Measurements from ENCODE around the gene MKX.

The MKX gene

DNA sequence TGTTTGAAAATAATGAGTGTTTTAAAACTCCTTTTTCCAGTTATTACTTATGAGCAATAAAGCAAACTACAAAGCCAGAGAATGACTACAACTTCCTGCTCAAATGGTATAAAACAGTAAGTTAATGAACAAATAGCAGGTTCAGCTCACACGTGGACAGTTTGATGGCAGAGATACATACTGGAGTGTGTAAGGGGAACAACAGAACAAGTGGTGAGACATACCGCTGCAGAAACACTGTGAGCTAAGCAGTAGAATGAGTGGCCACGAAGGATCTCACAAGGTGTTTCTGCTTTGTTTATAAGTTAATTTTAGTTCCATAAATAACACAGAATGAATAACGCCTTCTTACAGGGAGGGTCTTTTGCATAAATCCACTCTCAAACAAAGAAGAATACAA is 3.0 kb upstream of the MKX start:
- H3K9ac ChIP-seq (ENCODE audit: low read depth, low read length) = no peak overlapping the region
- peaks cover 4% of the 10 kb centered on the region for H3K4me1 ChIP-seq (ENCODE audit: control insufficient read depth, insufficient read depth, low read length)
- H3K9me3 ChIP-seq (ENCODE audit: control insufficient read depth, insufficient read depth, low read length) = no peaks in the 10 kb centered on the region
- no peaks in the 10 kb centered on the region for H3K36me3 ChIP-seq (ENCODE audit: control insufficient read depth, insufficient read depth, low read length)
- H3K27me3 ChIP-seq (ENCODE audit: control insufficient read depth, insufficient read depth, low read length) = peaks cover 81% of the 10 kb centered on the region
- H3K4me3 ChIP-seq (ENCODE audit: low read depth, low read length) = no peak overlapping the region

- Histone ChIP-seq H3K9me3 (ENCODE audit: control insufficient read depth, insufficient read depth, low read length) (no peaks in the 10 kb centered on the region), H3K36me3 (ENCODE audit: control insufficient read depth, insufficient read depth, low read length) (no peaks in the 10 kb centered on the region), H3K4me3 (ENCODE audit: low read depth, low read length) (peak overlapping the region; percentile 65), H3K27me3 (ENCODE audit: control insufficient read depth, insufficient read depth, low read length) (peaks cover 82% of the 10 kb centered on the region), H3K4me1 (ENCODE audit: control insufficient read depth, insufficient read depth, low read length) (peaks cover 4% of the 10 kb centered on the region), H3K9ac (ENCODE audit: low read depth, low read length) (no peak overlapping the region)
Observed at GRCh38 chr10:27747096-27747451, 1.5 kb upstream of the MKX start.

- Histone ChIP-seq H3K9ac (ENCODE audit: low read depth, low read length) (no peak overlapping the region), H3K4me1 (ENCODE audit: control insufficient read depth, insufficient read depth, low read length) (peaks cover 4% of the 10 kb centered on the region), H3K9me3 (ENCODE audit: control insufficient read depth, insufficient read depth, low read length) (no peaks in the 10 kb centered on the region), H3K27me3 (ENCODE audit: control insufficient read depth, insufficient read depth, low read length) (peaks cover 84% of the 10 kb centered on the region), H3K4me3 (ENCODE audit: low read depth, low read length) (peak overlapping the region; percentile 65), H3K36me3 (ENCODE audit: control insufficient read depth, insufficient read depth, low read length) (no peaks in the 10 kb centered on the region)
Observed at GRCh38 chr10:27746397-27747095, 927 bp upstream of the MKX start.

DNA sequence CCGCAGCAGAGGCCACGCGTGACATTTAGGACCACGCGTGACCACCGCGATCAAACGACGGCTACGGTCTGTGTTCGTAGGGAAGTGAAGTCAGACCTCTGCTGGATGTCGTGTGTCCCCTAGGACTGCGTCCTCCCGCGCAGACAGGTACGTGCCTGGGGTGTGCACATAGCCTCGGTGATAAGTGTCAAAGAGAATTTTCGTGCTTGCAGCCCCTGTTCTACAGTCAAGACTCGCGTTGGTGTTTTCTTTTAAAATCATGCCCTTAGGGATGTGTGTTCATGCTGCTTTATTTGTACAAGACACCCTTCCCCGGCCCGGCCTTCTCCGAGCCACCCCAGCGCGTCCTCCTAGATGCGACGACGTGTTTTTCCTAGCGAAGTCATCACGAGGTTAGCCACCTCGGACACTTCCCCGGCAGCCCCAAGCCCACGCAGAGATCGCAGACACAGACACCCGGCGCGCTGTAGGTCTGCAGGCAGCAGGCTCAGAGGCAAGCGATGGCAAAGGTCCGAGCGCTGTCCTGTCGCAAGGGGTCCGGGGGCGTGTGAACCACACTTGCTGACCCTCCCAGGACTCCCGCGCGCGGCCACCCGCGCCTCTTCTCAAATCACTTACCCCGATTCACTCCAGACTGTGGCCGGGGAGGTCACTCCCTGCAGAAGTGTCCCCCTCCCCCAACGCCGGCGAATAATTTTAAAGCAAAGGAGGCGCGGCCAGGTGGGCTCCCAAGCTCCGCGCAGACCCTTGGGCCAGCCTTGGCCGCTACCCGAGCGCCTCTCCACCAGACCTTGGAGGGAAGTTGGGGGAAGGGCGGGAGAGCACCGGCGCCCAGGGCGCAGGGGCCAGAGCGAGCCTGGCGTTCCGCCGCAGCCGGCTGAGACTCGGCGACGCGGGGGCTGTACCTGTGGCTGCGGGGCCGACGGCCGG is 552 bp downstream of the MKX start:
- H3K9me3 ChIP-seq (ENCODE audit: control insufficient read depth, insufficient read depth, low read length) = no peaks in the 10 kb centered on the region
- peaks cover 88% of the 10 kb centered on the region for H3K27me3 ChIP-seq (ENCODE audit: control insufficient read depth, insufficient read depth, low read length)
- peak overlapping the region; percentile 65 for H3K4me3 ChIP-seq (ENCODE audit: low read depth, low read length)
- H3K9ac ChIP-seq (ENCODE audit: low read depth, low read length) = no peak overlapping the region
- H3K4me1 ChIP-seq (ENCODE audit: control insufficient read depth, insufficient read depth, low read length) = peaks cover 6% of the 10 kb centered on the region
- H3K36me3 ChIP-seq (ENCODE audit: control insufficient read depth, insufficient read depth, low read length) = no peaks in the 10 kb centered on the region

DNA sequence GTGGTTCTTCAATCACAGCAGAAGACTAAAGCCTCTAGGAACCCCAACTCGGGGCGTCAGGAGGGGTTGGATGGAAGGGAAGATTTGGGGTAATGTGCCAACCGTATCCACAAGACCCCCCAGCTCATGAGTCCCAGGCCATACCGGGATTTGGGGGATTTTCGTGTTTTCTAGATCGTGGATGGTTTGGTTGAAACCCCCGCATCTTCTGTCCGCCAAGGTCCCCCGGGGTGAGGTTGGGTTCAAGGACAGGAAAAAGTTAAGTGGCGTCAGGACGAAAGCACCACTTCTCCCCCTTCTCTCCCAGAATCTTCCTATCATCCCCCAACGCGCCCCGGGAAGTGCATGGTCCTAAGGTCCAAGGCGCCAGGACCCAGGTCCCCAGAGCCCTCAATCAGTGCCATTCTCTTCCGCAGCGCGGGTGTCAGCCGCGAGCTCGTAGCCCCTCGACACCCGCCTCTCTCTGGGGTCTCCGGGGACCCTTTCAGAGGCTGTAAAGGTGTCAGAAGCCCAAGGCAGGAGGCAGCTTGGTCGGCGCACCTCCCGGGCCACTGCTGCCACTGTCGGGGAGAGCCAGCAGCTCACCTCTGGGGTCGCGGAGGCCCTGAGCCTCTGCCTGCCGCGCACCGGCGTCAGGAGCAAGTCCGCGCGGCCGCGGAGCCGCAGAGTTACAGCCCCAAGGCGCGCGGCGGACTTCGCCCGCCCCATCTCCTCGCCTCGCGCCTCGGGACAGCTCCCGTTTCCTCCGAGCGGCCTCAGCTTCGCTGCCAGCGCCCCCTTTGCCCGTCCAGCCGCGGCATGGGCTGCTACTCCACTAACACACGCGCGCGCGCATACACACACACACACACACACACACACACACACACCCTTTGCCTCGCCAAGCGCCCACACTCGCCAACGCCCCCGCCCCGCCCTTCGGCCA is 1.5 kb downstream of the MKX start:
- Histone ChIP-seq H3K9me3 (ENCODE audit: control insufficient read depth, insufficient read depth, low read length) (no peaks in the 10 kb centered on the region), H3K9ac (ENCODE audit: low read depth, low read length) (no peak overlapping the region), H3K36me3 (ENCODE audit: control insufficient read depth, insufficient read depth, low read length) (no peaks in the 10 kb centered on the region), H3K27me3 (ENCODE audit: control insufficient read depth, insufficient read depth, low read length) (peaks cover 86% of the 10 kb centered on the region), H3K4me1 (ENCODE audit: control insufficient read depth, insufficient read depth, low read length) (peaks cover 6% of the 10 kb centered on the region), H3K4me3 (ENCODE audit: low read depth, low read length) (peak overlapping the region; percentile 76)

DNA sequence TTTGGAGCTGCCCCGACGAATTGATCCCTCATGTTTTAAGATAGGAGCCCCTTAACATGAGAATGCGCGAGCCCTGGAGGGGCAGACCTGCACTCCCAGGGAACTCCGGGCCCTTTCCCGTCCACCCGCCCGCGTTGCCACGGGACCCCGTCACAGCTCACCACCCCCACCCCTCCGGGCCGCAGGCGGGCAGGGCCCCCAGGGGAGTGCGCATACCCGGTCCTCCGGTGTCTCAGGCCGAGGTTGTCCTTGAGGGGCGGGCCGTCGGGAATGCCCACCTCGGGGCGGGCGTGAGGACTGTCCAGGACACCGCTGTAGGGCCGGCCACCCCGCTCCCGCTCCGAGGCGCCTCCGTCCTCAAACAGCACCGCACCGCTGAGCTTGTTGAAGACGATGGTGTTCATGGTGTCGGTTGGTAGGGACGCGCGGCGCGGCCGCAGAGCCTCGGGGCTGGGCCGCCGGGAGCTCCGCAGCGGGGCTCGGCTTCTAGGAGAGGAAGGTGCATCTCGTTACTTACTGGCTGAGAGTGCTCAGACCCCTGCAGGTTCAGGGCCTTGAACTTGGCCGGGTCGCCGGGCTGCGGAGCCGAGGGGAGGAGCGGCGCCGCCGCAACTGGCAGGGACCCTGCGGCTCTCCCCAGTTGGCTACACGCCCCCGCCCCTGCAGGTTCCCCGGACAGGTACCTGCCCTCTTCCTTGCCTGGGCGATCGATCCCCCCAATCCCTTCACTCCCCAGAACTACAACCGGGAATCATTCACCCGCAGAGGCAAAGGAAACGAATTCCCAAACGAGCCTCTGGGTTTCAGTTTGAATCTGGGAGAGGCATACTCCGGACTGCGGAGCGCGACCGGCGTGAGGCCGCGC is 2.4 kb downstream of the MKX start:
- H3K9ac ChIP-seq (ENCODE audit: low read depth, low read length) = peak overlapping the region; percentile 32
- no peaks in the 10 kb centered on the region for H3K36me3 ChIP-seq (ENCODE audit: control insufficient read depth, insufficient read depth, low read length)
- H3K4me1 ChIP-seq (ENCODE audit: control insufficient read depth, insufficient read depth, low read length) = peaks cover 3% of the 10 kb centered on the region
- no peaks in the 10 kb centered on the region for H3K9me3 ChIP-seq (ENCODE audit: control insufficient read depth, insufficient read depth, low read length)
- peak overlapping the region; percentile 76 for H3K4me3 ChIP-seq (ENCODE audit: low read depth, low read length)
- H3K27me3 ChIP-seq (ENCODE audit: control insufficient read depth, insufficient read depth, low read length) = peaks cover 77% of the 10 kb centered on the region

DNA sequence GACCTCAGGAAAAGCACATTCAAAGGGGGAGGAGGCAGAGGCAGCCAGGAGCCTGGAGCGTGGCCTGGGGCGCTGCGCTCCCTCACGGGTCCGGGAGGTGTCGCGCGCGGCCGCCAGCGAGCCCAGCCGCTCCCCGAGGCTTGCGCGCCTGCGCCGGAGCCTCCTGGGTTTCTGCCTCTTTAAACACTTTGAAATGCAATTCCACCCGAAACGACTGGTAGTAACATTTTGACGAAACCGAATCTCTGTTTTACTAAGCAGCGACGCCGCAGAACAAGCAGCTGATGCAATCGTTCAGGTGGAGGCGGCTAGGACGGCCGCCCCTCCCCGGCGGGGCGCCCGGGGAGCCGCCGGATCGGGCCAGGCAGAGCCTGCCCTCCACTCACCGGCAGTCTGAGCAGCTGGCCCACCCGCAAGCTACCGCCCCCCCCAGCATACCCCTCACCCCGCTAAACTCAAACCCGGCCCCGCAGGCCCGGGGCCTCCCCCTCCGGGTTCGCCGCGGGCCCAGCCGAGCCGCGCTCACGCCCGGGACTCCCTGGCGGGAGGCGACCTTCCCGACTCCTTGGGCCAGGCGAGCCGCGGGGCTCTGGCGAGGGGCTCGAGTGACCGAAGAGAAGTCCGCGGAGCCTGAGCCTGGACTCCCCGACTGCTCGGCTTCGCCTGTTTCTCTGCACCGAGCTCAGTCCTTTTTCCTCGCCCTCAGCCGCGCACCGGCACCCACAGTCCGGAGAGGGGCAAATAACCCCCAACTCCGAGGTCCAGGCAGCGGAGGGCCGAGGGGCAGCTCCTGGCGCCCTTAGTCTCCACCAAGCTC is 3.2 kb downstream of the MKX start:
- Histone ChIP-seq H3K36me3 (ENCODE audit: control insufficient read depth, insufficient read depth, low read length) (no peaks in the 10 kb centered on the region), H3K9ac (ENCODE audit: low read depth, low read length) (peak overlapping the region; percentile 32), H3K4me1 (ENCODE audit: control insufficient read depth, insufficient read depth, low read length) (peaks cover 3% of the 10 kb centered on the region), H3K4me3 (ENCODE audit: low read depth, low read length) (peak overlapping the region; percentile 76), H3K9me3 (ENCODE audit: control insufficient read depth, insufficient read depth, low read length) (no peaks in the 10 kb centered on the region), H3K27me3 (ENCODE audit: control insufficient read depth, insufficient read depth, low read length) (peaks cover 69% of the 10 kb centered on the region)

DNA sequence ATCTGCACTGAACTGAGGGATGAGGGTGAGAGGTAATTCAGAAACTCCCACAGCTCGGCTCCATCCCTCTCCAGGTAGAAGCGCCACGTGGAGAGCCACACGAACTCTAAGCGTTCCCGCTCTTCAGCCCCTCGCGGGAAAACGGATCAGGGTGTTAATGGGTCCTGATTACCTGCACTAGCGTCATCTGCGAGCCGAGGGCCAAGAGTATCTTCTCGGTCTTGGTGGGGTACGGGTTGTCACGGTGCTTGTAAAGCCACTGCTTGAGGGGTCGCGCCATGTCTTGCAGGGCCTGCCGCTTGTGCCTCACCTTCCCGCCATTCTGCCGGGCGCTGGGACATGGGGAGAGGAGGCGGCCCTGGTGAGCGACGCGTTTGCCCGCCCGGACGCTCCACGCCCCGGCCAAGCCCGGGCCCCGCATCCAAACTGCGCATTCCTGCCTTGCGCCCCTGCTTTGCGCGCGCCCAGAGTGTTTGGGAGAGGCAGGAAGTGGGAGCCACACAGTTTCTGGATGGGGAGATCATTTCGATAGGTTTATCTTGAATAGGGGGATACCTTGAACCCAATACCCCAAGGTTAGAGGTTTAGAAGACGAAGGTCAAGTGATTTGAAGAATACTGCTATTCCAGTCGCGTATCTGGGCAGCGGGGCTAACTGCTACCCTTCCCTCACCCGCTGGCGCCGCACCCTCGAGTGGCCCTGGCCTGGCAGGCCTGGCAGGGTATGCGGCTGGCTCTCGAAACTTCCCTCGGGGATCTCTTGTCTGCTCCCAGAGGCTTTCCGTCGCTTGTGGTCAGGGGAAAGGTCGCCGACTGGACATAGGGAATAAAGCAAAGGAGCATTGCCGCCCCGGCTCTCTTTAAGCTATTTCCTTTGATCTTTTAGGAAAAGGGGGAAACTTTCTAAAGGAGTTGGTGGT is 4.2 kb downstream of the MKX start:
- Histone ChIP-seq H3K4me3 (ENCODE audit: low read depth, low read length) (peak overlapping the region; percentile 76), H3K9me3 (ENCODE audit: control insufficient read depth, insufficient read depth, low read length) (no peaks in the 10 kb centered on the region), H3K36me3 (ENCODE audit: control insufficient read depth, insufficient read depth, low read length) (no peaks in the 10 kb centered on the region), H3K9ac (ENCODE audit: low read depth, low read length) (no peak overlapping the region), H3K4me1 (ENCODE audit: control insufficient read depth, insufficient read depth, low read length) (peaks cover 3% of the 10 kb centered on the region), H3K27me3 (ENCODE audit: control insufficient read depth, insufficient read depth, low read length) (peaks cover 59% of the 10 kb centered on the region)

- Histone ChIP-seq H3K9ac (ENCODE audit: low read depth, low read length) (no peak overlapping the region), H3K36me3 (ENCODE audit: control insufficient read depth, insufficient read depth, low read length) (no peaks in the 10 kb centered on the region), H3K4me1 (ENCODE audit: control insufficient read depth, insufficient read depth, low read length) (peaks cover 3% of the 10 kb centered on the region), H3K27me3 (ENCODE audit: control insufficient read depth, insufficient read depth, low read length) (peaks cover 20% of the 10 kb centered on the region), H3K9me3 (ENCODE audit: control insufficient read depth, insufficient read depth, low read length) (no peaks in the 10 kb centered on the region), H3K4me3 (ENCODE audit: low read depth, low read length) (no peak overlapping the region)
Observed at GRCh38 chr10:27736396-27736795, 9.2 kb downstream of the MKX start.

Measured in iPS-15b (cell line).